Astrocyte (in vitro differentiated cells and primary cell): ENCODE measurements around the gene CNTNAP2. TPM values are rescaled to one million over a fixed set of nuclear protein-coding genes. Genes with fewer than 3 reads are reported as not detected.

ENCODE experiments used
- DNase-seq: peaks from one replicate; pipeline ENCODE4 v3.0.0-alpha.2; 2010; ENCODE audit warnings: low read depth
- FAIRE-seq: peaks from 2 replicates; lab custom pipeline; 2011; peaks lifted over from hg19 to GRCh38; lab: Jason Lieb, UNC
- H2AFZ ChIP-seq: 2 replicates; pipeline ENCODE4 v1.6.0; 2012; ENCODE audit warnings: low read depth, low read length, inconsistent platforms
- H3K27ac ChIP-seq: 2 replicates; pipeline ENCODE4 v1.5.1; 2011; ENCODE audit warnings: low read depth, low read length, inconsistent platforms
- H3K27me3 ChIP-seq: 2 replicates; pipeline ENCODE4 v1.6.0; 2011; ENCODE audit warnings: low read length, inconsistent platforms; ENCODE audit not compliant: insufficient read depth
- H3K36me3 ChIP-seq: 2 replicates; pipeline ENCODE4 v1.5.1; 2011; ENCODE audit warnings: low read length, inconsistent platforms; ENCODE audit not compliant: insufficient read depth
- H3K4me1 ChIP-seq: 2 replicates; pipeline ENCODE4 v1.5.1; 2011; ENCODE audit warnings: low read length, inconsistent platforms; ENCODE audit not compliant: insufficient read depth
- H3K4me2 ChIP-seq: 2 replicates; pipeline ENCODE4 v1.6.0; 2012; ENCODE audit warnings: low read length, inconsistent platforms
- H3K4me3 ChIP-seq: 2 replicates; pipeline ENCODE4 v1.5.1; 2011; ENCODE audit warnings: low read depth, mild to moderate bottlenecking, low read length, inconsistent platforms; ENCODE audit not compliant: insufficient read depth
- H3K79me2 ChIP-seq: 2 replicates; pipeline ENCODE4 v1.6.0; 2012; ENCODE audit warnings: mild to moderate bottlenecking, low read length, inconsistent platforms; ENCODE audit not compliant: insufficient read depth
- H3K9ac ChIP-seq: 2 replicates; pipeline ENCODE4 v1.6.0; 2012; ENCODE audit warnings: mild to moderate bottlenecking, low read length, inconsistent platforms
- H3K9me3 ChIP-seq: 2 replicates; pipeline ENCODE4 v1.5.1; 2012; ENCODE audit warnings: low read depth, mild to moderate bottlenecking, low read length, inconsistent platforms; ENCODE audit not compliant: insufficient read depth
- H4K20me1 ChIP-seq: 2 replicates; pipeline ENCODE4 v1.6.0; 2012; ENCODE audit warnings: low read length, inconsistent platforms; ENCODE audit not compliant: insufficient read depth
- H3K27ac Mint-ChIP-seq: one replicate; pipeline ENCODE4 v1.8.0; 2021; ENCODE audit warnings: mild to moderate bottlenecking, mixed read lengths; ENCODE audit not compliant: unreplicated experiment
- H3K27me3 Mint-ChIP-seq: one replicate; pipeline ENCODE4 v1.8.0; 2021; ENCODE audit warnings: low read depth, mixed read lengths; ENCODE audit not compliant: unreplicated experiment
- H3K36me3 Mint-ChIP-seq: one replicate; pipeline ENCODE4 v1.8.0; 2021; ENCODE audit warnings: low read depth, mixed read lengths; ENCODE audit not compliant: unreplicated experiment
- H3K4me1 Mint-ChIP-seq: one replicate; pipeline ENCODE4 v1.8.0; 2021; ENCODE audit warnings: low read depth, mixed read lengths; ENCODE audit not compliant: unreplicated experiment
- H3K4me3 Mint-ChIP-seq: one replicate; pipeline ENCODE4 v1.8.0; 2021; ENCODE audit warnings: mild to moderate bottlenecking, moderate library complexity, mixed read lengths; ENCODE audit not compliant: unreplicated experiment
- H3K9me3 Mint-ChIP-seq: one replicate; pipeline ENCODE4 v1.8.0; 2021; ENCODE audit warnings: mild to moderate bottlenecking, mixed read lengths; ENCODE audit not compliant: unreplicated experiment
- EZH2 ChIP-seq: IDR thresholded peaks from 2 replicates; pipeline ENCODE4 v1.6.1; 2012; ENCODE audit warnings: mild to moderate bottlenecking, low read length, inconsistent platforms; ENCODE audit not compliant: insufficient read depth
- total RNA-seq: library from RNA; stranded (reverse); gene quantifications from 2 replicates; pipeline ENCODE4 v1.2.1, GENCODE V29; 2021
- TF ChIP-seq, protein P1 (sequence below): IDR thresholded peaks from 2 replicates; pipeline ENCODE4 v1.5.1; 2011; ENCODE audit warnings: low read depth, mild to moderate bottlenecking, inconsistent platforms, low read length, moderate library complexity; ENCODE audit not compliant: insufficient read depth

CNTNAP2 gene
- total RNA-seq, 1 donor from 2014 or later, result 20.0 TPM

DNA sequence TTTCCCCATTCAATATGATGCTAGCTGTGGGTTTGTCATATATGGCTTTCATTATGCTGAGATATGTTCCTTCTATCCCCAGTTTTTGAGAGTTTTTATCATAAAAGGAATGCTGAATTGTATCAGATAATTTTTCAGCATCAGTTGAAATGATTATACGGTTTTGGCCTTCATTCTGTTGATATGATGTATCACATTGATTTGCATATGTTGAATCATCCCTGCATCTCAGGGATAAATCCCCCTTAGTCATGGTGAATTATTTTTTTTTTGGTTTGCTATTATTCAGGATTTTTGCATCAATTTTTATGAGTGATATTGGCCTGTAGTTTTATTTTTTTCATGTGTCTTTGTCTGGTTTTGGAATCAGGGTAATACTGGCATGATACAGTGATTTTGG lies 1321.6 kb downstream of the CNTNAP2 start:
- no peaks in the 10 kb centered on the region for H4K20me1 ChIP-seq
- H3K36me3 ChIP-seq, result no peaks in the 10 kb centered on the region
- Mint-ChIP-seq H3K4me3 (no peak overlapping the region), H3K27me3 (no peaks in the 10 kb centered on the region), H3K27ac (no peak overlapping the region), H3K9me3 (peaks cover 10% of the 10 kb centered on the region), H3K4me1 (no peaks in the 10 kb centered on the region), H3K36me3 (no peaks in the 10 kb centered on the region)
- no peak for TF ChIP-seq EZH2
- TF ChIP-seq, protein P1, sequence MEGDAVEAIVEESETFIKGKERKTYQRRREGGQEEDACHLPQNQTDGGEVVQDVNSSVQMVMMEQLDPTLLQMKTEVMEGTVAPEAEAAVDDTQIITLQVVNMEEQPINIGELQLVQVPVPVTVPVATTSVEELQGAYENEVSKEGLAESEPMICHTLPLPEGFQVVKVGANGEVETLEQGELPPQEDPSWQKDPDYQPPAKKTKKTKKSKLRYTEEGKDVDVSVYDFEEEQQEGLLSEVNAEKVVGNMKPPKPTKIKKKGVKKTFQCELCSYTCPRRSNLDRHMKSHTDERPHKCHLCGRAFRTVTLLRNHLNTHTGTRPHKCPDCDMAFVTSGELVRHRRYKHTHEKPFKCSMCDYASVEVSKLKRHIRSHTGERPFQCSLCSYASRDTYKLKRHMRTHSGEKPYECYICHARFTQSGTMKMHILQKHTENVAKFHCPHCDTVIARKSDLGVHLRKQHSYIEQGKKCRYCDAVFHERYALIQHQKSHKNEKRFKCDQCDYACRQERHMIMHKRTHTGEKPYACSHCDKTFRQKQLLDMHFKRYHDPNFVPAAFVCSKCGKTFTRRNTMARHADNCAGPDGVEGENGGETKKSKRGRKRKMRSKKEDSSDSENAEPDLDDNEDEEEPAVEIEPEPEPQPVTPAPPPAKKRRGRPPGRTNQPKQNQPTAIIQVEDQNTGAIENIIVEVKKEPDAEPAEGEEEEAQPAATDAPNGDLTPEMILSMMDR, result no peak
- H3K4me1 ChIP-seq, result no peaks in the 10 kb centered on the region
- no peak overlapping the region for H3K27ac ChIP-seq
- FAIRE-seq (no peak), DNase-seq (no peak)
- H2AFZ ChIP-seq, result no peak overlapping the region
- H3K79me2 ChIP-seq, result no peaks in the 10 kb centered on the region
- no peaks in the 10 kb centered on the region for H3K9me3 ChIP-seq
- H3K4me2 ChIP-seq, result no peak overlapping the region
- H3K27me3 ChIP-seq, result no peaks in the 10 kb centered on the region
- H3K4me3 ChIP-seq, result no peak overlapping the region
- no peak overlapping the region for H3K9ac ChIP-seq

DNA sequence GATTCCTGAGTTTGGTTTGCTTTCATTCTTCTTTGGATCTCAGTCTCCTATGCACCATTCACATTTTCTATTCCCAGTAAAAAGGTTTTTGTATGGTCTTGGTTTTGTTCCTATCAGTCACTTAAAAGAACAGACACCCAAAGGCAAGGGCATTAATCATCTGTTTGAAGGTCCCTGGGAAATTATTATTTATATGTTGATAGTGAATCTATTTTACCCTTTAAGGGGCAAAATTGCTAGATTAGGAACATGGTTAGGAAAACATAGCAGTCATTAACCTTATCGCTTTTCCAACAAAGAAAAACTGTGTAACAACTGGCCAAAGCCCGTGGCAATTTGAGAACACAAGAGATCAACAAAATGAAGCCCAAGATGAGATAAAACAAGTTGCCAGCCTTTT lies 1327.3 kb downstream of the CNTNAP2 start:
- H3K9me3 ChIP-seq, result no peaks in the 10 kb centered on the region
- H3K9ac ChIP-seq, result no peak overlapping the region
- no peaks in the 10 kb centered on the region for H3K4me1 ChIP-seq
- no peak overlapping the region for H3K4me3 ChIP-seq
- H3K27me3 Mint-ChIP-seq, result no peaks in the 10 kb centered on the region
- H4K20me1 ChIP-seq, result no peaks in the 10 kb centered on the region
- H3K36me3 ChIP-seq, result no peaks in the 10 kb centered on the region
- no peak overlapping the region for H3K4me3 Mint-ChIP-seq
- DNase-seq (no peak), FAIRE-seq (no peak)
- no peak overlapping the region for H3K27ac ChIP-seq
- H3K36me3 Mint-ChIP-seq, result no peaks in the 10 kb centered on the region
- no peak overlapping the region for H3K27ac Mint-ChIP-seq
- no peaks in the 10 kb centered on the region for H3K27me3 ChIP-seq
- no peak overlapping the region for H3K4me2 ChIP-seq
- no peaks in the 10 kb centered on the region for H3K4me1 Mint-ChIP-seq
- H3K9me3 Mint-ChIP-seq, result peaks cover 10% of the 10 kb centered on the region
- H2AFZ ChIP-seq, result no peak overlapping the region
- no peaks in the 10 kb centered on the region for H3K79me2 ChIP-seq
- TF ChIP-seq, protein P1, result no peak
- TF ChIP-seq EZH2, result no peak

DNA sequence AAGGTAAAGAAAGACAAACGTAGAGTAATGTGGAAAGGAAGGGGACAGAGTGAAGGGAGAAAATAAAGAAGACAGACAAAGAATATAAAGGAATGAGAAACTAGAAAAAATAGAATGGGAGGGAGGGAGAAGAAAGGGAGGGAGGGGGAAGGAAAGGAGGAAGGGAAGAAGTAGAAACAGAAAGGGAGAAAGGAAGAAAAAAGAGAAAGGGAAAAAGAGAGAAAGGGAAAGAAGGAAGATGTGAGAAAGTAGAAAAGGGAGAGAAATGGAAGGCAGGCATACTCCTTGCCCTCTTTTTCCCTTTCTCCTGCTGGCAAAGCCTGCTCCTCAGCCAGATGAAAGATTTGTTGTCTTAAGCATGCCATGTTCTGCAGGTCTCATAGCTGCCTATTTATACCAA lies 1336.2 kb downstream of the CNTNAP2 start:
- FAIRE-seq (no peak), DNase-seq (no peak)
- no peak overlapping the region for H3K9ac ChIP-seq
- H3K4me3 ChIP-seq, result no peak overlapping the region
- Mint-ChIP-seq H3K4me1 (no peaks in the 10 kb centered on the region), H3K27me3 (peaks cover 2% of the 10 kb centered on the region), H3K4me3 (no peak overlapping the region), H3K36me3 (no peaks in the 10 kb centered on the region), H3K9me3 (no peaks in the 10 kb centered on the region), H3K27ac (no peak overlapping the region)
- H3K27me3 ChIP-seq, result no peaks in the 10 kb centered on the region
- no peaks in the 10 kb centered on the region for H3K36me3 ChIP-seq
- H3K79me2 ChIP-seq, result no peaks in the 10 kb centered on the region
- TF ChIP-seq EZH2, result no peak
- TF ChIP-seq, protein P1, result no peak
- no peak overlapping the region for H3K4me2 ChIP-seq
- no peak overlapping the region for H3K27ac ChIP-seq
- H4K20me1 ChIP-seq, result no peaks in the 10 kb centered on the region
- H2AFZ ChIP-seq, result no peak overlapping the region
- no peaks in the 10 kb centered on the region for H3K4me1 ChIP-seq
- H3K9me3 ChIP-seq, result no peaks in the 10 kb centered on the region
